A549 (cell line): ENCODE results near the gene EML5.

Experiments
- MAZ ChIP-seq: fragments of 150-350 bp; IDR thresholded peaks from 2 replicates; pipeline ENCODE4 v1.6.1; 2014; ENCODE audit warnings: antibody characterized with exemption, low read depth, low read length, borderline replicate concordance
- TF ChIP-seq, protein P1 (sequence below): IDR thresholded peaks from 2 replicates; pipeline ENCODE4 v1.6.1; 2012

DNA sequence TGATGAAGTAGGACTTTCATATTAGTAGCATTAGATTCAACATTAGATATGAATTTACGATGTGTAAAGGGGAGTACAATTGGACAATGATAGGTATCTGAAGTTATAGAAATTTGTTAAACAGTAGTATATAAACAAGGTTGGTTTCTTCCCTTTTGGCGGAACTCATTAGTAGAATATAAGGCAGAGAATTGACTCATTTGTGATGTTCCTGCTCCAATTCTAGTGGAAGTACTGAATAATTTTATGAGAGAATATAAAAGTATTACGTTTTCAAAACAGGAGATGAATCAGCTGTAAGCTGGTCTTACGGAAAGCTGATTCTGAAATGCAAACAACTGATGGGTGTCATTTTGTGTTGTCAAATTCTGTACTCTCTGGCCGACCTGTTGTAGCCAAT lies 216.5 kb downstream of the EML5 start:
- TF ChIP-seq, protein P1, sequence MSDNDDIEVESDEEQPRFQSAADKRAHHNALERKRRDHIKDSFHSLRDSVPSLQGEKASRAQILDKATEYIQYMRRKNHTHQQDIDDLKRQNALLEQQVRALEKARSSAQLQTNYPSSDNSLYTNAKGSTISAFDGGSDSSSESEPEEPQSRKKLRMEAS = no peak
- TF ChIP-seq MAZ = no peak
